Neural cell (in vitro differentiated cells): ENCODE measurements around the gene FAM98B. TPM values are rescaled to one million over a fixed set of nuclear protein-coding genes. Genes with fewer than 3 reads are reported as not detected.

Experiments
- H2AFZ ChIP-seq: fragments of 200-600, 300-800 bp; sonication (generic), shearing (Covaris generic); 2 replicates; pipeline ENCODE4 v1.6.0; 2014; ENCODE audit warnings: low read depth, mild to moderate bottlenecking, antibody characterized with exemption, low read length, moderate library complexity
- H3F3A ChIP-seq: fragments of 200-600 bp; shearing (Covaris generic); 2 replicates; pipeline ENCODE4 v1.6.1; 2016; ENCODE audit warnings: mild to moderate bottlenecking, moderate library complexity, mixed read lengths, antibody characterized with exemption, low read length; ENCODE audit not compliant: insufficient read depth, poor library complexity, severe bottlenecking
- H3K27ac ChIP-seq: fragments of 200-600, 300-800 bp; sonication (generic), shearing (Covaris generic); 2 replicates; pipeline ENCODE4 v1.5.1; 2014; ENCODE audit warnings: mild to moderate bottlenecking, low read length, moderate library complexity
- H3K27me3 ChIP-seq: fragments of 300-800, 200-600 bp; sonication (generic), shearing (Covaris generic); 2 replicates; pipeline ENCODE4 v1.6.0; 2014; ENCODE audit warnings: mild to moderate bottlenecking, low read depth, low read length, moderate library complexity; ENCODE audit not compliant: insufficient read depth
- H3K36me3 ChIP-seq: fragments of 300-800, 200-600 bp; sonication (generic), shearing (Covaris generic); 2 replicates; pipeline ENCODE4 v1.5.1; 2014; ENCODE audit warnings: mild to moderate bottlenecking, antibody characterized with exemption, low read length, moderate library complexity; ENCODE audit not compliant: insufficient read depth
- H3K4me2 ChIP-seq: fragments of 300-800, 200-600 bp; sonication (generic), shearing (Covaris generic); 2 replicates; pipeline ENCODE4 v1.6.0; 2014; ENCODE audit warnings: mild to moderate bottlenecking, low read length
- H3K4me3 ChIP-seq: fragments of 300-800, 200-600 bp; sonication (generic), shearing (Covaris generic); 2 replicates; pipeline ENCODE4 v1.5.1; 2014; ENCODE audit warnings: mild to moderate bottlenecking, low read length, moderate library complexity
- H3K79me2 ChIP-seq: fragments of 200-600 bp; shearing (Covaris generic); replicated peaks from 2 replicates; pipeline ENCODE4 v1.6.0; 2014; ENCODE audit warnings: mild to moderate bottlenecking, low read length, moderate library complexity; ENCODE audit not compliant: insufficient read depth
- H3K9ac ChIP-seq: fragments of 300-800, 200-600 bp; sonication (generic), shearing (Covaris generic); 2 replicates; pipeline ENCODE4 v1.6.1; 2016; ENCODE audit warnings: mild to moderate bottlenecking, low read length, mixed read lengths
- H3K9me2 ChIP-seq: fragments of 200-600 bp; shearing (Covaris generic); 2 replicates; pipeline ENCODE4 v1.6.1; 2016; ENCODE audit warnings: mild to moderate bottlenecking, low read length, mixed read lengths; ENCODE audit not compliant: insufficient read depth
- H3K9me3 ChIP-seq: fragments of 200-600, 300-800 bp; sonication (generic), shearing (Covaris generic); 2 replicates; pipeline ENCODE4 v1.6.1; 2016; ENCODE audit warnings: mild to moderate bottlenecking, mixed run types, low read length, moderate library complexity, mixed read lengths
- H4K20me1 ChIP-seq: fragments of 200-600 bp; shearing (Covaris generic); 2 replicates; pipeline ENCODE4 v1.6.1; 2016; ENCODE audit warnings: mild to moderate bottlenecking, mixed run types; ENCODE audit not compliant: insufficient read depth
- EP300 ChIP-seq: fragments of 450-650 bp; conservative IDR thresholded peaks from 2 replicates; pipeline ENCODE4 v1.6.1; 2014; ENCODE audit warnings: antibody characterized with exemption, mild to moderate bottlenecking, moderate library complexity; ENCODE audit not compliant: poor library complexity, severe bottlenecking
- EZH2 ChIP-seq: fragments of 200-600, 300-800 bp; shearing (Covaris generic), sonication (generic); IDR thresholded peaks from 2 replicates; pipeline ENCODE4 v1.6.1; 2014; ENCODE audit warnings: antibody characterized with exemption, low read length, borderline replicate concordance, mild to moderate bottlenecking; ENCODE audit not compliant: insufficient read depth, poor library complexity, severe bottlenecking
- MXI1 ChIP-seq: fragments of 450-650 bp; conservative IDR thresholded peaks from 2 replicates; pipeline ENCODE4 v1.6.1; 2014; ENCODE audit warnings: antibody characterized with exemption, mild to moderate bottlenecking; ENCODE audit not compliant: poor library complexity, severe bottlenecking
- POLR2AphosphoS5 ChIP-seq: IDR thresholded peaks from 2 replicates; pipeline ENCODE4 v1.6.1; 2012
- RAD21 ChIP-seq: fragments of 450-650 bp; conservative IDR thresholded peaks from 2 replicates; pipeline ENCODE4 v1.6.1; 2014; ENCODE audit warnings: antibody characterized with exemption, mild to moderate bottlenecking, moderate library complexity
- SMC3 ChIP-seq: fragments of 450-650 bp; conservative IDR thresholded peaks from 2 replicates; pipeline ENCODE4 v1.6.1; 2014; ENCODE audit warnings: antibody characterized with exemption, mild to moderate bottlenecking, moderate library complexity; ENCODE audit not compliant: poor library complexity
- TAF1 ChIP-seq: IDR thresholded peaks from 2 replicates; pipeline ENCODE4 v1.6.1; 2012; ENCODE audit warnings: low read depth
- polyA plus RNA-seq: library from polyadenylated mRNA; depleted of rRNA; stranded (reverse); fragments of >200 nt; gene quantifications from 2 replicates; pipeline ENCODE4 v1.2.3, GENCODE V29; 2014
- TF ChIP-seq, protein P1 (sequence below): IDR thresholded peaks from 2 replicates; pipeline ENCODE4 v1.6.1; 2012; ENCODE audit warnings: borderline replicate concordance
- TF ChIP-seq, protein P2 (sequence below): fragments of 450-650 bp; IDR thresholded peaks from 2 replicates; pipeline ENCODE4 v1.5.1; 2014; ENCODE audit warnings: antibody characterized with exemption, mild to moderate bottlenecking, moderate library complexity; ENCODE audit not compliant: poor library complexity, severe bottlenecking

Gene FAM98B
- polyA plus RNA-seq, 1 donor from 2014 or later: 12.7 TPM

DNA sequence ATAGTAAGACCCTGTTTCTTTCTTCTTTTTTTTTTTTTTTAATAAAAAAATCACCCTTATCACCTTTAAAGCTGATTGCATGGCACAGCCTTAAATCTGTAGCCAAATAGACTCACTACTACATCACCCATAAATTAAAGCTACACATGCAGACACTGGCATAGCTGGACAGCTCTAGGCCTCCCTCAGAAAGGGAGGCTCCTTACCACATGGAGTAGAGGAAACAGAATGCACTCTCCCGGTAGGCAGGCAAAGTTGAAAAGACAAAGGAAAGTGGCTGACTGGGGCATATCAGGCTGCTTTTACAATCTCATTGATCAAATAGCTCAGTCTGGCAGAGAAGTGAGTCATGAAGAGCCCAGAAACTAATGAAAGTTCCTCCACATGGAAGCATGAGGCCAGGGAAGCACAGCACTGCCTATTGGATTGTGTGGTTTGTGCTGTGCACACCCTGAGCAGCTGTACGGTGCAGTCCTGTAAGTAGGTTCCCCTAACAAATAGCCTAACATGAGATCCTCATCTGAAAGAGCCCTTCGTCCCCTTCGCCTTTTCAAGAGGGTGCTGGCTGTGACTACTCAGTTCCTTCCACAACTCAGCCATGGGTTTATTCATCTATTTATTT lies 32.7 kb upstream of the FAM98B start:
- Histone ChIP-seq H4K20me1 (no peaks in the 10 kb centered on the region), H3K36me3 (no peaks in the 10 kb centered on the region), H3K9me3 (no peaks in the 10 kb centered on the region), H3K9ac (no peak overlapping the region), H3K4me2 (no peak overlapping the region), H3K27ac (no peak overlapping the region), H3K27me3 (no peaks in the 10 kb centered on the region), H3K9me2 (no peaks in the 10 kb centered on the region), H3F3A (no peaks in the 10 kb centered on the region), H3K4me3 (no peak overlapping the region), H3K79me2 (no peaks in the 10 kb centered on the region), H2AFZ (no peak overlapping the region)
- no peak for TF ChIP-seq MXI1
- no peak for TF ChIP-seq EZH2

DNA sequence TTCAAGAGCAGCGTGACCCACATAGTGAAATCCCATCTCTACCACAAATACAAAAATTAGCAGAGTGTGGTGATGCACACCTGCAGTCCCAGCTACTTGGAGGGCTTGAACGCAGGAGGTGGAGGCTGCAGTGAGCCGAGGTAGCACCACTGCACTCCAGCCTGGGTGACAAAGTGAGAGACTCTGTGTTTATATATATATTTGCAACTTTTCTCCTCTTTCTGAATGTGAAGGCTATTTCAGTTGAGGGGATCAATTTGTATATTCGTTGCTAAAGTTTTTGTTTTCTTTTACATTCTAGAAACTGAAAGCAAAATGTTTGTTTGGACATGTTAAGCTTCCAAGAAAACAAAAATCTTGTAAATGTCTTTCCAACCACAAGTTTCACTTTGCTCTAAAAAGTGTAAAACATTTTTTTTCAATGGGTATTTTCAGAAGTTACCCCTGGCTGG lies 29.8 kb upstream of the FAM98B start:
- no peaks in the 10 kb centered on the region for H3F3A ChIP-seq
- H4K20me1 ChIP-seq: no peaks in the 10 kb centered on the region
- no peak overlapping the region for H3K4me2 ChIP-seq
- no peaks in the 10 kb centered on the region for H3K79me2 ChIP-seq
- H3K9me2 ChIP-seq: no peaks in the 10 kb centered on the region
- no peak overlapping the region for H3K4me3 ChIP-seq
- no peak overlapping the region for H2AFZ ChIP-seq
- TF ChIP-seq MXI1 (no peak), RAD21 (no peak), POLR2AphosphoS5 (no peak), TAF1 (no peak), SMC3 (no peak), EP300 (no peak), EZH2 (no peak)
- TF ChIP-seq, protein P1, sequence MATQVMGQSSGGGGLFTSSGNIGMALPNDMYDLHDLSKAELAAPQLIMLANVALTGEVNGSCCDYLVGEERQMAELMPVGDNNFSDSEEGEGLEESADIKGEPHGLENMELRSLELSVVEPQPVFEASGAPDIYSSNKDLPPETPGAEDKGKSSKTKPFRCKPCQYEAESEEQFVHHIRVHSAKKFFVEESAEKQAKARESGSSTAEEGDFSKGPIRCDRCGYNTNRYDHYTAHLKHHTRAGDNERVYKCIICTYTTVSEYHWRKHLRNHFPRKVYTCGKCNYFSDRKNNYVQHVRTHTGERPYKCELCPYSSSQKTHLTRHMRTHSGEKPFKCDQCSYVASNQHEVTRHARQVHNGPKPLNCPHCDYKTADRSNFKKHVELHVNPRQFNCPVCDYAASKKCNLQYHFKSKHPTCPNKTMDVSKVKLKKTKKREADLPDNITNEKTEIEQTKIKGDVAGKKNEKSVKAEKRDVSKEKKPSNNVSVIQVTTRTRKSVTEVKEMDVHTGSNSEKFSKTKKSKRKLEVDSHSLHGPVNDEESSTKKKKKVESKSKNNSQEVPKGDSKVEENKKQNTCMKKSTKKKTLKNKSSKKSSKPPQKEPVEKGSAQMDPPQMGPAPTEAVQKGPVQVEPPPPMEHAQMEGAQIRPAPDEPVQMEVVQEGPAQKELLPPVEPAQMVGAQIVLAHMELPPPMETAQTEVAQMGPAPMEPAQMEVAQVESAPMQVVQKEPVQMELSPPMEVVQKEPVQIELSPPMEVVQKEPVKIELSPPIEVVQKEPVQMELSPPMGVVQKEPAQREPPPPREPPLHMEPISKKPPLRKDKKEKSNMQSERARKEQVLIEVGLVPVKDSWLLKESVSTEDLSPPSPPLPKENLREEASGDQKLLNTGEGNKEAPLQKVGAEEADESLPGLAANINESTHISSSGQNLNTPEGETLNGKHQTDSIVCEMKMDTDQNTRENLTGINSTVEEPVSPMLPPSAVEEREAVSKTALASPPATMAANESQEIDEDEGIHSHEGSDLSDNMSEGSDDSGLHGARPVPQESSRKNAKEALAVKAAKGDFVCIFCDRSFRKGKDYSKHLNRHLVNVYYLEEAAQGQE: no peak
- TF ChIP-seq, protein P2, sequence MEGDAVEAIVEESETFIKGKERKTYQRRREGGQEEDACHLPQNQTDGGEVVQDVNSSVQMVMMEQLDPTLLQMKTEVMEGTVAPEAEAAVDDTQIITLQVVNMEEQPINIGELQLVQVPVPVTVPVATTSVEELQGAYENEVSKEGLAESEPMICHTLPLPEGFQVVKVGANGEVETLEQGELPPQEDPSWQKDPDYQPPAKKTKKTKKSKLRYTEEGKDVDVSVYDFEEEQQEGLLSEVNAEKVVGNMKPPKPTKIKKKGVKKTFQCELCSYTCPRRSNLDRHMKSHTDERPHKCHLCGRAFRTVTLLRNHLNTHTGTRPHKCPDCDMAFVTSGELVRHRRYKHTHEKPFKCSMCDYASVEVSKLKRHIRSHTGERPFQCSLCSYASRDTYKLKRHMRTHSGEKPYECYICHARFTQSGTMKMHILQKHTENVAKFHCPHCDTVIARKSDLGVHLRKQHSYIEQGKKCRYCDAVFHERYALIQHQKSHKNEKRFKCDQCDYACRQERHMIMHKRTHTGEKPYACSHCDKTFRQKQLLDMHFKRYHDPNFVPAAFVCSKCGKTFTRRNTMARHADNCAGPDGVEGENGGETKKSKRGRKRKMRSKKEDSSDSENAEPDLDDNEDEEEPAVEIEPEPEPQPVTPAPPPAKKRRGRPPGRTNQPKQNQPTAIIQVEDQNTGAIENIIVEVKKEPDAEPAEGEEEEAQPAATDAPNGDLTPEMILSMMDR: no peak
- no peaks in the 10 kb centered on the region for H3K9me3 ChIP-seq
- no peak overlapping the region for H3K9ac ChIP-seq
- no peaks in the 10 kb centered on the region for H3K27me3 ChIP-seq
- H3K27ac ChIP-seq: no peak overlapping the region
- no peaks in the 10 kb centered on the region for H3K36me3 ChIP-seq
